GM23338 (cell line): ENCODE measurements around the gene SORBS1.

Experiments
- CREB1 ChIP-seq: fragments of 250-450 bp; sonication (Bioruptor Pico); IDR thresholded peaks from 2 replicates; pipeline ENCODE4 v1.5.0; 2020; ENCODE audit warnings: low read depth, mild to moderate bottlenecking, moderate library complexity
- CTCF ChIP-seq, 2 experiments: fragments of 200-600 bp in 1 of 2; sonication (generic) in 1 of 2; conservative IDR thresholded peaks; 2 replicates each; pipeline versions ENCODE4 v1.5.1 to v1.6.1; 2016 to 2017; ENCODE audit warnings: antibody characterized with exemption in 2 of 2, low read depth in 2 of 2, mild to moderate bottlenecking in 2 of 2, moderate library complexity in 1 of 2
- ETS1 ChIP-seq: IDR thresholded peaks from 2 replicates; pipeline ENCODE4 v1.6.1; 2016; ENCODE audit warnings: antibody characterized with exemption
- EZH2 ChIP-seq: fragments of 200-600 bp; sonication (generic); IDR thresholded peaks from one replicate; pipeline ENCODE4 v1.8.0; 2017; ENCODE audit warnings: antibody characterized with exemption, mild to moderate bottlenecking, low read depth; ENCODE audit not compliant: unreplicated experiment
- EZH2phosphoT487 ChIP-seq: fragments of 200-600 bp; sonication (generic); IDR thresholded peaks from one replicate; pipeline ENCODE4 v1.8.1; 2018; ENCODE audit warnings: antibody characterized with exemption; ENCODE audit not compliant: unreplicated experiment
- JUNB ChIP-seq: IDR thresholded peaks from one replicate; pipeline ENCODE4 v1.6.1; 2016; ENCODE audit warnings: antibody characterized with exemption; ENCODE audit not compliant: unreplicated experiment
- NANOG ChIP-seq: IDR thresholded peaks from 2 replicates; pipeline ENCODE4 v1.6.1; 2016; ENCODE audit warnings: antibody characterized with exemption, borderline replicate concordance
- POLR2AphosphoS5 ChIP-seq: IDR thresholded peaks from 2 replicates; pipeline ENCODE4 v1.6.1; 2016; ENCODE audit warnings: antibody characterized with exemption, low read depth
- REST ChIP-seq: IDR thresholded peaks from one replicate; pipeline ENCODE4 v1.6.1; 2018; ENCODE audit warnings: antibody characterized with exemption; ENCODE audit not compliant: unreplicated experiment
- STAT1 ChIP-seq: IDR thresholded peaks from one replicate; pipeline ENCODE4 v1.6.1; 2016; ENCODE audit warnings: antibody characterized with exemption; ENCODE audit not compliant: unreplicated experiment
- ZNF114 ChIP-seq: fragments of 250-450 bp; sonication (Bioruptor Pico); IDR thresholded peaks from 2 replicates; pipeline ENCODE4 v1.5.0; 2020; ENCODE audit warnings: mild to moderate bottlenecking, moderate library complexity
- ZNF331 ChIP-seq: fragments of 250-450 bp; sonication (Bioruptor Pico); IDR thresholded peaks from 2 replicates; pipeline ENCODE4 v1.5.0; 2020; ENCODE audit warnings: low read depth, mild to moderate bottlenecking, moderate library complexity
- ZNF462 ChIP-seq: fragments of 250-450 bp; sonication (Bioruptor Pico); IDR thresholded peaks from 2 replicates; pipeline ENCODE4 v1.5.0; 2020; ENCODE audit warnings: mild to moderate bottlenecking, moderate library complexity

GRCh38 chr10:95350219-95350829 is 210.8 kb downstream of the SORBS1 start:
- TF ChIP-seq CTCF (conservative IDR thresholded peaks at IDR 0.05; ENCODE audit: low read depth in 2 of 2) (no peak), POLR2AphosphoS5 (no peak), EZH2 (no peak), JUNB (no peak), ZNF114 (no peak), EZH2phosphoT487 (no peak), REST (no peak), CREB1 (no peak), ETS1 (no peak), STAT1 (no peak), NANOG (no peak), ZNF331 (no peak), ZNF462 (no peak)
